IMR-90 (cell line): Measurements from ENCODE around the gene RXYLT1. TPM values are rescaled to one million over a fixed set of nuclear protein-coding genes. Genes with fewer than 3 reads are reported as not detected.
A peak's percentile ranks its signal among the peaks of the same experiment; 100 is the strongest.

Experiments
- ATAC-seq: fragments of 200-7000 bp; cut with Tn5 transposase; 2 replicates; pipeline ENCODE4 v1.9.1; 2020; ENCODE audit warnings: low read depth, mild to moderate bottlenecking, moderate library complexity
- BruUV-seq: library from RNA; stranded (reverse); fragments of 400-500 nt; replicated peaks from 2 replicates; lab custom pipeline; 2021; lab: Mats Ljungman, UMichigan
- CTCF ChIA-PET: fragments of 300-600 bp; formaldehyde crosslinking; extraction: SDS; loops from one replicate; lab custom pipeline; 2021; ENCODE audit warnings: antibody characterized with exemption; lab: Yijun Ruan, JAX
- POLR2A ChIA-PET: fragments of 300-600 bp; sonication (Branson Sonifier 250); formaldehyde crosslinking; loops from one replicate; lab custom pipeline; 2022; ENCODE audit warnings: antibody characterized with exemption; ENCODE audit not compliant: unreplicated experiment; lab: Charles Lee
- DNase-seq: peaks from one replicate; pipeline ENCODE4 v3.0.0; 2013
- H2AFZ ChIP-seq: replicated peaks from 2 replicates; pipeline ENCODE3; 2013; ENCODE audit warnings: low read length, mild to moderate bottlenecking; ENCODE audit not compliant: poor library complexity
- H2AK5ac ChIP-seq: 2 replicates; pipeline ENCODE4 v1.6.1; 2013; ENCODE audit warnings: low read depth, low read length, inconsistent platforms
- H2AK9ac ChIP-seq: replicated peaks from 2 replicates; pipeline ENCODE3; 2013; ENCODE audit warnings: mild to moderate bottlenecking, low read depth, low read length, moderate library complexity; ENCODE audit not compliant: poor library complexity
- H2BK120ac ChIP-seq: 2 replicates; pipeline ENCODE4 v1.6.1; 2013; ENCODE audit warnings: low read depth, low read length, inconsistent platforms
- H2BK15ac ChIP-seq: 3 replicates; pipeline ENCODE4 v1.6.1; 2013; ENCODE audit warnings: low read depth, low read length, inconsistent platforms
- H2BK20ac ChIP-seq: 2 replicates; pipeline ENCODE4 v1.6.1; 2013; ENCODE audit warnings: low read depth, mild to moderate bottlenecking, inconsistent platforms, low read length, moderate library complexity
- H2BK5ac ChIP-seq: 2 replicates; pipeline ENCODE4 v1.6.1; 2013; ENCODE audit warnings: mild to moderate bottlenecking, low read depth, low read length, inconsistent platforms; ENCODE audit not compliant: poor library complexity, severe bottlenecking
- H3K14ac ChIP-seq: replicated peaks from 2 replicates; pipeline ENCODE4 v1.6.1; 2013; ENCODE audit warnings: low read depth, low read length, inconsistent platforms
- H3K18ac ChIP-seq: 2 replicates; pipeline ENCODE4 v1.6.1; 2013; ENCODE audit warnings: low read depth, low read length, control low read depth
- H3K23ac ChIP-seq: 2 replicates; pipeline ENCODE4 v1.6.1; 2013; ENCODE audit warnings: low read depth, low read length, inconsistent platforms
- H3K27ac ChIP-seq: 2 replicates; pipeline ENCODE4 v1.5.1; 2013; ENCODE audit warnings: mild to moderate bottlenecking, control low read depth, low read length; ENCODE audit not compliant: insufficient read depth
- H3K27me3 ChIP-seq: 2 replicates; pipeline ENCODE4 v1.6.1; 2013; ENCODE audit warnings: low read length; ENCODE audit not compliant: control insufficient read depth, insufficient read depth
- H3K36me3 ChIP-seq: 2 replicates; pipeline ENCODE4 v1.6.1; 2013; ENCODE audit warnings: low read length, mixed read lengths; ENCODE audit not compliant: control insufficient read depth, insufficient read depth
- H3K4ac ChIP-seq: 2 replicates; pipeline ENCODE4 v1.6.1; 2013; ENCODE audit warnings: low read depth, low read length, inconsistent platforms
- H3K4me1 ChIP-seq: 2 replicates; pipeline ENCODE4 v1.6.1; 2013; ENCODE audit warnings: low read length, mixed read lengths; ENCODE audit not compliant: control insufficient read depth, insufficient read depth
- H3K4me2 ChIP-seq: 2 replicates; pipeline ENCODE4 v1.6.1; 2013; ENCODE audit warnings: low read depth, mild to moderate bottlenecking, control low read depth, low read length, moderate library complexity
- H3K4me3 ChIP-seq: 2 replicates; pipeline ENCODE4 v1.5.1; 2013; ENCODE audit warnings: low read depth, mild to moderate bottlenecking, control low read depth, low read length, moderate library complexity; ENCODE audit not compliant: insufficient read depth
- H3K56ac ChIP-seq: 2 replicates; pipeline ENCODE4 v1.6.1; 2013; ENCODE audit warnings: low read length, inconsistent platforms; ENCODE audit not compliant: insufficient read depth; ENCODE audit errors: extremely low read depth
- H3K79me1 ChIP-seq, 2 experiments: 2 replicates each; pipeline ENCODE4 v1.6.1; 2013; ENCODE audit warnings: low read length in 2 of 2, inconsistent platforms in 1 of 2, low read depth in 1 of 2
- H3K9ac ChIP-seq: 2 replicates; pipeline ENCODE4 v1.6.1; 2013; ENCODE audit warnings: low read depth, low read length, control low read depth
- H3K9me1 ChIP-seq: 2 replicates; pipeline ENCODE4 v1.6.1; 2013; ENCODE audit warnings: low read length, inconsistent platforms; ENCODE audit not compliant: insufficient read depth
- H3K9me3 ChIP-seq: 2 replicates; pipeline ENCODE4 v1.6.1; 2013; ENCODE audit warnings: low read length; ENCODE audit not compliant: control insufficient read depth, insufficient read depth
- H4K20me1 ChIP-seq: 2 replicates; pipeline ENCODE4 v1.6.1; 2013; ENCODE audit warnings: low read length, inconsistent platforms; ENCODE audit not compliant: insufficient read depth
- H4K5ac ChIP-seq: 2 replicates; pipeline ENCODE4 v1.6.1; 2013; ENCODE audit warnings: mild to moderate bottlenecking, low read depth, low read length, control low read depth
- H4K8ac ChIP-seq, 2 experiments: 2 replicates each; pipeline ENCODE4 v1.6.1; 2013; ENCODE audit warnings: low read depth in 2 of 2, low read length in 2 of 2, control low read depth in 1 of 2, inconsistent platforms in 1 of 2
- H4K91ac ChIP-seq: 2 replicates; pipeline ENCODE4 v1.6.1; 2013; ENCODE audit warnings: low read depth, low read length, inconsistent platforms; ENCODE audit not compliant: insufficient read depth
- ELK1 ChIP-seq: fragments of 150-350 bp; IDR thresholded peaks from 2 replicates; pipeline ENCODE4 v1.6.1; 2016; ENCODE audit warnings: low read depth, mild to moderate bottlenecking, low read length, moderate library complexity, borderline replicate concordance
- FOS ChIP-seq: fragments of 150-350 bp; IDR thresholded peaks from 2 replicates; pipeline ENCODE4 v1.6.1; 2016; ENCODE audit warnings: low read depth, low read length
- MAFK ChIP-seq: IDR thresholded peaks from 2 replicates; pipeline ENCODE4 v1.6.1; 2012; ENCODE audit warnings: low read depth, low read length, improper control_type of control experiment
- MXI1 ChIP-seq: IDR thresholded peaks from 2 replicates; pipeline ENCODE4 v1.6.1; 2012; ENCODE audit warnings: low read depth, mild to moderate bottlenecking, low read length, moderate library complexity, borderline replicate concordance
- RAD21 ChIP-seq: IDR thresholded peaks from 2 replicates; pipeline ENCODE4 v1.6.1; 2012; ENCODE audit warnings: low read length, improper control_type of control experiment
- RCOR1 ChIP-seq: IDR thresholded peaks from 2 replicates; pipeline ENCODE4 v1.6.1; 2012; ENCODE audit warnings: mild to moderate bottlenecking, low read length, improper control_type of control experiment; ENCODE audit not compliant: insufficient replicate concordance
- WGBS, 2 experiments: methylation state at CpG; one replicate each; pipeline versions ENCODE4 v1.1.5 to v1.1.7; 2013; ENCODE audit warnings: missing lambda C conversion rate in 2 of 2; ENCODE audit not compliant: insufficient read length in 1 of 2; ENCODE audit errors: extremely low coverage in 2 of 2; 5-methylcytosine and 5-hydroxymethylcytosine counted together
- dilution Hi-C: fragments of 300-500 bp; cut with HindIII; formaldehyde crosslinking; loops from one replicate; pipeline ENCODE4 v1.14.3; 2018; ENCODE audit warnings: low sequenced_read_pairs; ENCODE audit not compliant: unreplicated experiment
- in situ Hi-C: fragments of 300-500 bp; cut with MboI; formaldehyde crosslinking; loops from 3 replicates; pipeline ENCODE4 v1.14.3; 2019; ENCODE audit warnings: low sequenced_read_pairs, inconsistent platforms, mixed read lengths
- intact Hi-C: fragments of 100-400 bp; cut with micrococcal nuclease; formaldehyde crosslinking; loops from 2 replicates; pipeline ENCODE4 v1.10.0; 2022
- polyA plus RNA-seq, 3 experiments: library from polyadenylated mRNA; depleted of rRNA; stranded (reverse); fragments of >200 nt; gene quantifications; 2 replicates each; pipeline ENCODE4 v1.2.3, GENCODE V29; 2012; ENCODE audit warnings: low replicate concordance in 1 of 3
- total RNA-seq: library from RNA; depleted of rRNA; stranded (reverse); fragments of >200 nt; gene quantifications from 2 replicates; pipeline ENCODE4 v1.2.3, GENCODE V29; 2012
- TF ChIP-seq, protein P1 (sequence below): fragments of 150-350 bp; IDR thresholded peaks from 2 replicates; pipeline ENCODE4 v1.6.1; 2017; ENCODE audit warnings: mild to moderate bottlenecking, antibody characterized with exemption, low read length, low read depth

The RXYLT1 gene
- total and polyA plus RNA-seq, 2 of the 4 experiments (the other 2 are of a cell fraction), result 9.0 to 9.5 TPM

GRCh38 chr12:63845726-63846125 is 66.0 kb downstream of the RXYLT1 start:
- no TSS peak for BruUV-seq
- WGBS, 2 experiments, result no CpG with 5 or more reads among the region's 2 CpGs
- ATAC-seq (no peak), DNase-seq (peak; percentile 54)
- Histone ChIP-seq H3K18ac (peak overlapping the region; percentile 86; the same call in 1 of the 2 replicates), H3K27ac (peak overlapping the region; percentile 89), H3K9me3 (no peaks in the 10 kb centered on the region), H4K8ac (peak overlapping the region; percentile 6 to 64; a peak in 3 of 4 replicates), H4K20me1 (peaks cover 35% of the 10 kb centered on the region), H4K91ac (peak overlapping the region; percentile 80), H3K9me1 (peaks cover 11% of the 10 kb centered on the region), H2BK5ac (peak overlapping the region; percentile 96), H2AK5ac (peak overlapping the region; percentile 89), H3K56ac (peak overlapping the region; percentile 89), H3K4me2 (peak overlapping the region; percentile 94), H4K5ac (peak overlapping the region; percentile 10; the same call in 1 of the 2 replicates), H3K79me1 (peaks cover 0 to 18% of the 10 kb centered on the region in 2 experiments; a peak in 2 of 4 replicates), H3K9ac (peak overlapping the region; percentile 100), H2AFZ (no peak overlapping the region), H3K4me3 (peak overlapping the region; percentile 99), H2BK20ac (peak overlapping the region; percentile 80; the same call in 1 of the 2 replicates), H2BK120ac (peak overlapping the region; percentile 90), H3K36me3 (peaks cover 3% of the 10 kb centered on the region; the same call in 1 of the 2 replicates), H2BK15ac (peak overlapping the region; percentile 80; the same call in 2 of the 3 replicates), H3K4ac (peak overlapping the region; percentile 94), H2AK9ac (peak overlapping the region; percentile 29), H3K14ac (peak overlapping the region; percentile 97), H3K4me1 (peaks cover 9% of the 10 kb centered on the region), H3K23ac (peak overlapping the region; percentile 99), H3K27me3 (no peaks in the 10 kb centered on the region)
- ChIA-PET POLR2A (interaction anchor here (0.7 kb wide), 1 partner anchor 333 kb away, joined by 3 read pairs; no protein-coding TSS in a partner anchor), CTCF (interaction anchor here (1.3 kb wide), 1 partner anchor 336 kb away, joined by 5 read pairs; no protein-coding TSS in a partner anchor)
- TF ChIP-seq MAFK (no peak), ELK1 (no peak), MXI1 (0 out of 2 replicates have a peak, but pooled peaks have one; percentile 30), RCOR1 (no peak), FOS (no peak), RAD21 (0 out of 2 replicates have a peak, but pooled peaks have one; percentile 2)
- TF ChIP-seq, protein P1, sequence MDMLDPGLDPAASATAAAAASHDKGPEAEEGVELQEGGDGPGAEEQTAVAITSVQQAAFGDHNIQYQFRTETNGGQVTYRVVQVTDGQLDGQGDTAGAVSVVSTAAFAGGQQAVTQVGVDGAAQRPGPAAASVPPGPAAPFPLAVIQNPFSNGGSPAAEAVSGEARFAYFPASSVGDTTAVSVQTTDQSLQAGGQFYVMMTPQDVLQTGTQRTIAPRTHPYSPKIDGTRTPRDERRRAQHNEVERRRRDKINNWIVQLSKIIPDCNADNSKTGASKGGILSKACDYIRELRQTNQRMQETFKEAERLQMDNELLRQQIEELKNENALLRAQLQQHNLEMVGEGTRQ, result no peak
- dilution Hi-C loops, result loop anchor here (25.0 kb wide), 1 partner anchor 417 kb away; no protein-coding TSS in a partner anchor
- in situ Hi-C loops, result loop anchor here (10.0 kb wide), 1 partner anchor 149 kb away; no protein-coding TSS in a partner anchor
- intact Hi-C loops, result loop anchor here (5.0 kb wide), 1 partner anchor 162 kb away; no protein-coding TSS in a partner anchor
